HEK293 (cell line): ENCODE results near the gene GATC.

ENCODE experiments used
- ZBTB44 ChIP-seq: fragments of 450-650 bp; IDR thresholded peaks from 2 replicates; pipeline ENCODE4 v1.5.1; 2018; ENCODE audit warnings: missing biosample characterization, mild to moderate bottlenecking, missing genetic modification characterization
- ZNF26 ChIP-seq: fragments of 450-650 bp; formaldehyde crosslinking; IDR thresholded peaks from 2 replicates; pipeline ENCODE4 v1.5.1; 2016; ENCODE audit warnings: missing biosample characterization, missing genetic modification characterization

GRCh38 chr12:120413901-120414695 lies 32.1 kb upstream of the GATC start:
- TF ChIP-seq ZBTB44 (tag by site-specific recombination) (no peak), ZNF26 (tag by site-specific recombination) (no peak)
